RWPE2 (cell line): ENCODE data around the gene GLTPD2.

Source experiments
- ATAC-seq: fragments of 200-7000 bp; cut with Tn5 transposase; 3 replicates; pipeline ENCODE4 v1.9.1; 2021; ENCODE audit warnings: low read depth
- DNase-seq: peaks from one replicate; pipeline ENCODE4 v3.0.0-alpha.2; 2020; ENCODE audit warnings: low spot score
- H3K27ac ChIP-seq: fragments of 450-650 bp; 2 replicates; pipeline ENCODE4 v1.5.1; 2017; ENCODE audit warnings: mild to moderate bottlenecking; ENCODE audit not compliant: poor library complexity, severe bottlenecking
- H3K27me3 ChIP-seq: fragments of 250-450 bp; sonication (Bioruptor Pico); 2 replicates; pipeline ENCODE4 v1.5.1; 2021; ENCODE audit warnings: mild to moderate bottlenecking, moderate library complexity; ENCODE audit not compliant: insufficient read depth, poor library complexity, severe bottlenecking
- H3K36me3 ChIP-seq: fragments of 250-450 bp; sonication (Bioruptor Pico); 2 replicates; pipeline ENCODE4 v1.5.1; 2020; ENCODE audit warnings: low read depth, mild to moderate bottlenecking, moderate library complexity
- H3K4me1 ChIP-seq: fragments of 250-450 bp; sonication (Bioruptor Pico); 2 replicates; pipeline ENCODE4 v1.5.1; 2021; ENCODE audit warnings: mild to moderate bottlenecking, moderate library complexity; ENCODE audit not compliant: insufficient read depth, poor library complexity, severe bottlenecking
- H3K4me3 ChIP-seq: fragments of 250-450 bp; sonication (Bioruptor Pico); 2 replicates; pipeline ENCODE4 v1.5.1; 2021; ENCODE audit warnings: mild to moderate bottlenecking, moderate library complexity; ENCODE audit not compliant: severe bottlenecking
- H3K9me3 ChIP-seq: fragments of 250-450 bp; sonication (Bioruptor Pico); 2 replicates; pipeline ENCODE4 v1.5.1; 2021; ENCODE audit warnings: mild to moderate bottlenecking, moderate library complexity; ENCODE audit not compliant: severe bottlenecking
- CTCF ChIP-seq: fragments of 450-650 bp; IDR thresholded peaks from one replicate; pipeline ENCODE4 v1.5.1; 2017; ENCODE audit warnings: mild to moderate bottlenecking, moderate library complexity; ENCODE audit not compliant: poor library complexity, severe bottlenecking

The GLTPD2 gene

GRCh38 chr17:4741544-4741943 lies 47.2 kb upstream of the GLTPD2 start:
- Histone ChIP-seq H3K4me3 (no peak overlapping the region), H3K36me3 (no peaks in the 10 kb centered on the region), H3K27me3 (no peaks in the 10 kb centered on the region), H3K9me3 (no peaks in the 10 kb centered on the region), H3K4me1 (no peaks in the 10 kb centered on the region), H3K27ac (no peak overlapping the region)
- DNase-seq (no peak), ATAC-seq (no peak)
- TF ChIP-seq CTCF: no peak

GRCh38 chr17:4742133-4742532 lies 46.6 kb upstream of the GLTPD2 start:
- ATAC-seq (no peak), DNase-seq (no peak)
- Histone ChIP-seq H3K27ac (no peak overlapping the region), H3K9me3 (no peaks in the 10 kb centered on the region), H3K4me1 (no peaks in the 10 kb centered on the region), H3K4me3 (no peak overlapping the region), H3K27me3 (no peaks in the 10 kb centered on the region), H3K36me3 (no peaks in the 10 kb centered on the region)
- no peak for TF ChIP-seq CTCF

DNA sequence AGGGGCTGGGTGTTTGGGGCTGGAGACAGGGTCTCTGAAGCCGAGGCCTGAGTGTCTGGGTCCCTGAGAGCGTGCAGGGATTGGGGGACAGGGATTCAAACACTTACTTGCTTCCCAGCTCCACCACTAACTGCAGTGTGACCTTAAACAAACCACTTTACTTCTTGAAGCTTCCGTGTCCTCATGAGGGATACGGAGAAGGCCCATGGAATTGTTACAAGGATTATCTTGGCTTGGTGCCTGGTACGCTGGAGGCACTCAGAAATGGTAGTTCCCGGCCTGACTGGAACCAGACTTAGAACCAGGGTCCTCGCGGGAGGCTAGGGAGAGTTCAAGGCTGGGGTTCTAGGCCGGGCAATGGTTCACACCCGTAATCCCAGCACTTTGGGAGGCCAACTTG lies 46.1 kb upstream of the GLTPD2 start:
- ATAC-seq (no peak), DNase-seq (no peak)
- Histone ChIP-seq H3K27me3 (no peaks in the 10 kb centered on the region), H3K9me3 (no peaks in the 10 kb centered on the region), H3K27ac (no peak overlapping the region), H3K4me1 (no peaks in the 10 kb centered on the region), H3K4me3 (no peak overlapping the region), H3K36me3 (no peaks in the 10 kb centered on the region)
- no peak for TF ChIP-seq CTCF

GRCh38 chr17:4743216-4743615 lies 45.5 kb upstream of the GLTPD2 start:
- TF ChIP-seq CTCF: no peak
- Histone ChIP-seq H3K4me3 (no peak overlapping the region), H3K36me3 (no peaks in the 10 kb centered on the region), H3K4me1 (no peaks in the 10 kb centered on the region), H3K9me3 (no peaks in the 10 kb centered on the region), H3K27me3 (no peaks in the 10 kb centered on the region), H3K27ac (no peak overlapping the region)
- DNase-seq (no peak), ATAC-seq (no peak)

DNA sequence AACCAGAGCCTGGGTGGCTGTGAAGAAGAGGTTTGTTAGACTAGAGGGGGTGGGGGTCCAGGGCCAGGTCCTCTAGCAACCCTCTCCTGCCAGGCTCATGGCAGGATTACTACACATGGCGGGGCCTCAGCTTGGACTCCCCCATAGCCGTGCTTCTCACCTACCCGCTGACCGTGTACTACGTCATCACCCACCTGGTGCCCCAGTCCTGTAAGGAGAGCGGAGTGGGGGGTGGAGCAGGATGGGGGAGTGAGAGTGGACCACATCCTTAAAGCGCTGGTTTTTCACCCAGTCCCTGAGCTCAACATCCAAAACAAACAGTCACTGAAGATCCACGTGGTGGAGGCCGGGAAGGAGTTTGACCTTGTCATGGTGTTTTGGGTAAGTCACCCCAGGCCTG lies 44.9 kb upstream of the GLTPD2 start:
- H3K27me3 ChIP-seq: no peaks in the 10 kb centered on the region
- no peaks in the 10 kb centered on the region for H3K4me1 ChIP-seq
- DNase-seq (no peak), ATAC-seq (no peak)
- no peaks in the 10 kb centered on the region for H3K9me3 ChIP-seq
- no peak overlapping the region for H3K4me3 ChIP-seq
- no peaks in the 10 kb centered on the region for H3K36me3 ChIP-seq
- TF ChIP-seq CTCF: no peak
- H3K27ac ChIP-seq: no peak overlapping the region
